Measurements from ENCODE around the gene GNG11.

DNA sequence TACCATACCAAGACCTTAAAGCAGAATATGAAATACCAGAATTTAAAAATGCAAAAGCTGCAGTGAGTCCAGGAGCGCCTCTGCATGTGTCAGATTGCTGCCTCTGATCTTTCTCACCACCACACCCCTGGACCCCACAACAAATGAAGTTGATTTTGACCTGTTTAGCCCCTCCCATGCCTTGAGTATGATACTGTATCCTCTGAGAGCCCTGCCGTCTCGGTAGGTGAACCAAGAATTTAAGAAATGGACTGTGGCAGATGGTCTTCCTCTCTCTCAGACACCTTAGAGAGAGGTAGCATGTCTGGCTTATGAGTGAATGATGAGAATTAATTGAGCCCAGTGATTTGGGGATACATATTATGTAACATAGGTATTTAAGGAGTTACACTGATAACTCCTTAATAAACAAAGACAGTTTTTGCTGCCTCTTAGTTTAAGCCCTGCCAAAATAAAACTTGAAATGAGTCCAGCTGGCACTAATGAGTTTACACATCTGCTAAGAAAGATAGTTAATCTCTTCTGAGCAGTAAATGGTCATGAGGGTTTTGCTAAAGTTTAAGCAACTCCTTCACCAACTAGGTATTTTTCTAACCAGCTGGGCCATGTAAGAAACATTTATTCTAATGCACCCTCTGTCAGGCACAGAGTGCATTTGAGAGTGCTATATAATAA is 26.4 kb upstream of the GNG11 start:
- TF ChIP-seq, protein P1, sequence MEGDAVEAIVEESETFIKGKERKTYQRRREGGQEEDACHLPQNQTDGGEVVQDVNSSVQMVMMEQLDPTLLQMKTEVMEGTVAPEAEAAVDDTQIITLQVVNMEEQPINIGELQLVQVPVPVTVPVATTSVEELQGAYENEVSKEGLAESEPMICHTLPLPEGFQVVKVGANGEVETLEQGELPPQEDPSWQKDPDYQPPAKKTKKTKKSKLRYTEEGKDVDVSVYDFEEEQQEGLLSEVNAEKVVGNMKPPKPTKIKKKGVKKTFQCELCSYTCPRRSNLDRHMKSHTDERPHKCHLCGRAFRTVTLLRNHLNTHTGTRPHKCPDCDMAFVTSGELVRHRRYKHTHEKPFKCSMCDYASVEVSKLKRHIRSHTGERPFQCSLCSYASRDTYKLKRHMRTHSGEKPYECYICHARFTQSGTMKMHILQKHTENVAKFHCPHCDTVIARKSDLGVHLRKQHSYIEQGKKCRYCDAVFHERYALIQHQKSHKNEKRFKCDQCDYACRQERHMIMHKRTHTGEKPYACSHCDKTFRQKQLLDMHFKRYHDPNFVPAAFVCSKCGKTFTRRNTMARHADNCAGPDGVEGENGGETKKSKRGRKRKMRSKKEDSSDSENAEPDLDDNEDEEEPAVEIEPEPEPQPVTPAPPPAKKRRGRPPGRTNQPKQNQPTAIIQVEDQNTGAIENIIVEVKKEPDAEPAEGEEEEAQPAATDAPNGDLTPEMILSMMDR (optimal IDR thresholded peaks at IDR 0.05 in 1 of 3, IDR thresholded peaks at IDR 0.05 in 1 of 3, conservative IDR thresholded peaks at IDR 0.05 in 1 of 3; ENCODE audit: extremely low read depth in 1 of 3, insufficient read depth in 2 of 3, low read length in 3 of 3) = no peak
- TF ChIP-seq EZH2 (IDR thresholded peaks at IDR 0.05; ENCODE audit: low read length) = no peak

Measured in keratinocyte (primary cell).